HT-29 (cell line): ENCODE results near the gene CDKAL1. TPM values are rescaled to one million over a fixed set of nuclear protein-coding genes. Genes with fewer than 3 reads are reported as not detected.

ENCODE experiments used
- DNase-seq: peaks from one replicate; pipeline ENCODE4 v3.0.0-alpha.2; 2015; ENCODE audit warnings: low spot score
- total RNA-seq: library from RNA; depleted of rRNA; stranded (reverse); fragments of >200 nt; shearing (Covaris generic); gene quantifications from 2 replicates; pipeline ENCODE4 v1.2.3, GENCODE V29; 2014

Gene CDKAL1
- total RNA-seq, 1 experiment from 2014 or later, result 9.8 TPM

DNA sequence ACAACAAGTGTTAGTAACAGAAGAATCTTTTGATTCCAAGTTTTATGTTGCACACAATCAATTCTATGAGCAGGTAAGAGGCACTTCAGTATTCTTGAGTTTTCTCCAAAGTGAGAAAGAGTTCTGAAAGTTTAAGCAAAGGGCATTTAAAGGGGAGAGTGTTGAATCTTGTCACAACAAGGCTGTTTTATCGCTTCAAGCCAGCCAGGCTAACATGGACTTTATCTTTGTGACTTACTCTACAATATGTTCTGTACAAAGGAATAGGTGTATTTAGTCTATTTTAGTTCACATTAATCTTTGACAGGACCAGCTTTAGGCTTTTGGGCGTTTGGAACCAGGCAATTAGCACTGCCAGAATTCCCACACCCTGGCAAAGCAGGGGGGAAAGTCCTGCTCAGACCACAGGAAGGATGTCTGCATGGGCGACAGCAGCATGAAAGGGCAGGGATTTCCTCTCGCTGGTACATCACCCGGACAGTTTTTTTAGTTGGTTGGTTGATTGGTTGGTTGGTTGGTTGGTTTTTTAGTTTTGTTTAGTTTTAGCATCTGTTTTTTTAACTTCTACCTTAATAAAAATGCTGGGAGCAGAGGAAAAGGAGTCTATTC lies 663.9 kb downstream of the CDKAL1 start:
- no peak for DNase-seq

DNA sequence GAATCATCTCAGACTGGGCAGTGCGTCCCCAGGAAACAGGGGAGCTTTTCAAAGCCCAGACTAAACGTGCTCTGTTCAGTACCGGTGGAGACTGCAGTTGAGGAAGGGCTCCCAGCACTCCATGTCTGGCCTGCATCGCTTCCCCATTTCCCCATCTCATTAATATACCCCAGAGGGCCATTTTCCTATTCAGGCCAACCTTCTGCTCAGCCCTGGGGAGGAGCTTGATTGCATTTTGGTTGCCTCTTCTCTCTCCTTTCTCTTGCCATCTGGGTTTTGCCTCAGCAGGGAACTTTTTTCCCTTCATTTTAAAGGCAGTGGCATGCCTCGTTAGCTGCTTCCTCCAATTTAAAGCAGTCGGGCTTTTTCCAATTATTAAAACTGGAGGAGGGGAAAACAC lies 665.0 kb downstream of the CDKAL1 start:
- no peak for DNase-seq

DNA sequence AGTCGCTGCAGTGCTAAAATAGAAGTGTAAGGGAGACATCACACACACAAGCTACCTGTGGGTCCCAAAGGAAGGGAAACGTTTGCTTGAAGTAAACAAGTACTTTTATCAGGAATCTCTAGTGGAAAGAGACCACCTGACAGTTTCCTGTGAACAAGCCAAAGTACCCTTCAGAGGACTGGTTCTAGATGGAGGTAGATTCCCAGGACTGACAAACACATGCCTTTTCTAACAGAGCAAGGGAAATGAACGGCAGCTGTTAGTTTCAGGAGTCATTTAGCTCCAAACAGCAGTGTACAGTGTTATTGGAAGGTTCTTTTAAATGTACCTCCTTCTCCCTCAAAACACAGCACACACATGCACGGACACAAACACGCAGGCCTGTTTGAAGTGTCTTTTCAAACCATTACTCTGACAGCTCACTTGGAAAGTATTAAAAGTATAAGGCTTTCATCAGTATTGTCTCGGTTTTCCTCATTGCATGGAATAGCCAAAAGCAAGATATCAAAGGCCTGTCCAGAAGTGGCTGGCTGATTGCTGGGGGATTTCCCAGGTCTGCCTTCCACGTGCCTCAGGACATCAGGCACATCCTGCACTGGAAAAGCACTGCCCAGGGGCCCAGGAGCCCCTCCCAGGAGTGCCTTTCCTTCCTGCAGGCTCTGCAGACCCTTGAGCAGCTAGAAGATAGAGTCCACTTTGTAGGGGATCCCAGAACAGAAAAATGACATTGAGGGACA lies 666.0 kb downstream of the CDKAL1 start:
- DNase-seq, result no peak

DNA sequence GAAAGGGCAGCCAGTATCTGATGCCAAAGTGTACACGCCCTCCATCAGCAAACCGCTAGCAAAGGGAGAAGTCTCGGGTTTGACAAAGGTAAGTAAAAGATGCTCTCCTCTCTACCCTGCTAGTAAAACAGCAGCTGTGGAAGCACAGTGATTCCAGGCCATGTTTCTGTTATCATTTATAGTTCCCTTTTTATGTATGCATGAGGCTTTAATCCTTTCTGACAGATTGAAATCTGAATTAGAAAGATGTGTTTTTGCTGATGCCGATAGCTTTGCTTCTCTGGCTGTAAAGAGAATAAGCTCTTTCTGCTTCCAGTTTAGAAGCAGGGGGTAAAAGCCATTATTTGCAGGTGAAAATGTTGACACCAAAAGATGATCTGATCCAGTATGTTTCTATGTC lies 666.9 kb downstream of the CDKAL1 start:
- no peak for DNase-seq

DNA sequence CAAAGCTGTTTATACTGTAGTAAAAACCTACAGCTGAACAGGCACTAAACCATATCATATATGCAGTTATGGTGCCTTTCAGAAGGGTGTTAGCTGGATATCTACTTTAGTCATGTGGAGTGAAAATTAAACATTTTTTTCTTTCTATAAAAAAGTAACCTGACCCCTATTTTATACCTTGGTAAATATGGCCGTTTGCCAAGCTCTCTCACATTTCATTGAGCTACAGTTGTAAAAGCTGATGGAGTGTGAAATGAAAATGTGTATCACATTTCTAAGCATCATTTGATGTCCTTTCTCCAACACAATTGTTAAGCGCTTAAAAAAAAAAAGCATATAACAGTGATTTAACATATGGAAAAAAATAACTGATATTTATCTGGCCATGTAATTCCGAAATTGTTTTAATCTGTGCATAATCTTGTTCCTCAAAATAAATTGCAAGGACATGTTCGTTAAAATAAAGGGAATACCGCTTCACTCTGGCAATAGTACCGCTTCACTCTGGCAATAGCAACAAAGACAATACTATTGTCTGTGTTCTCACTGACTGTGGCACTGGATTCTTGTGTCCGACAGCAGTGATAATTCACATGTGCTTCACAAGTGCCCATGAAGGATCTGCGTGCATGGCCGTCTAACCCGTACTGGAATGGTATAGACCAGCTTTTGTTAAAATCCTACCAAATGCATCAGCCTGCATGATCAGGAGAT lies 667.5 kb downstream of the CDKAL1 start:
- DNase-seq, result peak; percentile 16

DNA sequence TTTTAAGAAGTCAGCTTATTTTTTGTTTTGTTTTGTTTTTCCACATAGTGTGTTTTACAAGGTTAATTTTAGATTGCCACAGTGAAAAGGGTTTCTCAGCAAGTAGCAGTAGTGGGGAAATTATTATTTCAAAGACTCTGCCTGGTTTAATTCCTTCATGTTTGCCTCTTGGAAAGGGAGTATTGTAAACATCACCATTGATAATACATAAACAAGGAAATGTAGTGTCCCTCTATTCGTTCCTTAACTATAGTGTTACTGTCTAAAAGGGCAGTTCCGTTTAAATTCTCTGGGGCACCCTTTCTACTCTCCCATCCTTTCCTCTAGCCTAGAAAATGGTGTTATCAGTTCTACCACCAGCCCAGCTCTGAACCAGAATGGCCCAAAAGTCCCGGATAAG lies 668.3 kb downstream of the CDKAL1 start:
- no peak for DNase-seq

DNA sequence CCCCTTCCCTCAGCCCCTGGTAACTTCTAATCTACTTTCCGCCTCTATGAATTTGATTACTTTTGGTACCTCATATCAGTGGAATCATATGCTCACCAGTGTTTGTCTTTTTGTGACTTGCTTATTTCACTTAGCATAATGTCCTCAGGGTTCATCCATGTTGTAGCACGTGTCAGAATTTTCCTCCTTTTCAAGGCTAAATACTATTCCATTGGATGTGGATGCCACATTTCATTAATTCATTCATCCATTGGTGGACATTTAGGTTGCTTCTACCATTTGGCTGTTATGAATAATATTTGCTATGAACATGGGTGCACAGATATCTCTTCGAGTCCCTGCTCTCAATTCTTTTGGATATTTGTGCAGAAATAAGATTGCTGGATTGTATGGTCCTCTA lies 670.7 kb downstream of the CDKAL1 start:
- no peak for DNase-seq

DNA sequence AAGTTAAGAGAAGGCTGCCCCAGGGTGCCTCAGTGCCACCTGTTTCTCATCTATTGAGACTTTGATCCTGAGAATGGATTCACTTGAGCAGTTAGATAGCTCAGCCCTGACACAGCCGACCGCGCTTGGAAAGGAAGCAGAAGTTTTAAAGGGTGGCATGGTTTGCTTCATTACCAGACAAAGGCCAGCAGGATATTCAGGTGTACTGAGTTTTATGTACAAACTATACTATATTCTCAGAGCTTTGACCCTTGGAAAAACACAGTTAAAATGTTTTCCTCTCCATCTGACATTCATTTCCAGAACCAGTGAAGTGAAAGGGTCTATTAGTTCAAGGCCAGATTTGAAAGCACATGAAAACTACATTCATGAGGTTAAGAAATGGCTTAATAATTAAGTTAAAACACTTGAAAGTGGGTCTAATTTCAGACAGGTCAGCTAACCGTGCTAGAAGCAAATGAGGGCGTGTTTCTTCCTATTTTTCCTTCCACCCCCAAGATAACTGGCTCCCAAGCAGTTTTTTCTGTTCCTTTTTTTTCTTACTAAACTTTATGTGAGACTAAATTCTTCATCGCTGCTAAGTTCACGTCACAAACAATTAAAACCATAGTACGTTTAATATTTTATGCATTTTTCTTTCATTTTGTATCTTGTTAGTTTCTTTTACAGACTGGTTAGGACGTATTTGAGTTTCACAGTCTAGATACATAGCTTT lies 674.0 kb downstream of the CDKAL1 start:
- DNase-seq, result no peak

DNA sequence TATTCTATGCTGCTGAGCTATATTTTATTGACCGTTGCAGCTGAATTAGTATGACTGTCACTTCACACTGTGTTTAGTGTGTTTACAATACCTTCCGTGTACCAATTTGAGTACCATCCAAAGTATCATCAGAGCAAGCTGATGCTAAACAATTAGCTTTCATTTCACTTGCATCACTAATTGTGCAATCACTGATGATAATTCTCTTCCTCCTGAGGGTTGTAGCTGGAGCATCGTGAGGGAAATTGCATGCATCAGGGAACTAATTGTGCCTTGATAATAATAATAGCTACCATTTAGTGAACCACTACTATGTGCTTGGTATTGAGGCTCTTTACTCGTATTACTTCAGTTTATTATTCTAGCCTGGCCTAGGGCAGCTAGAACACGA lies 674.5 kb downstream of the CDKAL1 start:
- no peak for DNase-seq

DNA sequence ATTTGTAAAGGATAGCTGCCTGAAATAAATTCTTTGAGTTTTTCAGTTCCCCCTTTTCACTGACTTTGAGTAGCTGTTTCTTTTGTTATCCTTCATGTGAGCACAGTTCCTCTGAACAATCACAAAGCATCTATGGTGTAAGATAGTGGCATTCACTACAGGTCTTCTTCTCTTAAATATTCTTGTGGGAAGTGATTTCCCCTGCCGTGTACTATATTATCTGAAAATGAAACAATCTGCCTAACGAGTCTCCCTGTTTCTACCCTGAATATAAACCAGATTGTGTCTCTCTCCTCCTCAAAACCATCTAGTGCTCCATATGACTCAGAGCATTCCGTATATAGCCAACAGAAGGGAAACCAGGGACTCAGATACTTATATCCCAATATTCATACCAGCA lies 679.2 kb downstream of the CDKAL1 start:
- no peak for DNase-seq

DNA sequence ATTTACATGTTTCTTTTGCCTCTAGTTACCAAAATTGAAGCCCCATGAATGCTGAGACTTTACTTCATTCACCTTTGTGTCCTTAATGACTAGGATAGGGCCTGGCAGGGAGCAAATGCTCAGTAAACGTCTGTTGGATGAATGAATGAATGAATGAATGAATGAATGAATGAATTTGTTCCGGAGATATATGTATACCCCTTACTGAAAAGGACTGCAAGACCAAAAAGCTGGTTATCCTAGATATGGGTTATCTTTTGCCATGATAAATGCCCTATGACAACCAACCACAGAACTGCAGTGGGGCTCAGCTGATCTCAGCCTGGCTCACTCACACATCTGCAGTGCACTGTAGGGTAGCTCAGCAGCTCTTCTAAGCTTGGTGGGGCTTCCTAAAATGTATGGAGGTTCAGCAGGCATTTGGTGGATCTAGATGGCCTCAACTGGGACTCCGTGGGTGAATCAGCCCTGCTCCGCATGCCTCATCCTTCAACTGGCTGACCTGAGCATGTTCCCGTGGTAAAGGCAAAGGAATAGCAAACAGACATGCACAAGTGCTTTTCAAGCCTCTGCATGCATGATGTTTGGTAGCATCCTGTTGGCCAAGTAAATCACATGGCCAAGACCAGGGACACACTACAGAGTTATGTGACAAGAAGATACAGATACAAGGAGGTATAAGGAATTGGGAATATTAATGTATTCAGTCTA lies 680.6 kb downstream of the CDKAL1 start:
- no peak for DNase-seq

DNA sequence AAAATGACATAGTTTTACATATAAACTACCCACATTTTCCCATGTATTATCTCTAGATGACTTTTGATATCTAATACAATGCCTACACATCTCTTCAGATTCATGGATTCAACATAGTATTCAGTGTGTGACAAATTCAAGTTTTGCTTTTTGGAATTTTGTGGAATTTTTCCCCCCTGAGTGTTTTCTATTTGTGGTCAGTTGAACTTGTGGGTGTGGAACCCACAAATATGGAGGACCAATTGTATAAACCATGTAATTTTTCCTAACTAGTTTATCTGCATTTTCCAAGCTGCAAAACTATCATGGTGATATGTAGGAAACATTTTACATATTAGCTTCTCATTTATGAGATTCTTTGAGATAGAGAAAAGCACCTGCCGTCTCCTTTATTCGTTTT lies 685.0 kb downstream of the CDKAL1 start:
- DNase-seq, result no peak

DNA sequence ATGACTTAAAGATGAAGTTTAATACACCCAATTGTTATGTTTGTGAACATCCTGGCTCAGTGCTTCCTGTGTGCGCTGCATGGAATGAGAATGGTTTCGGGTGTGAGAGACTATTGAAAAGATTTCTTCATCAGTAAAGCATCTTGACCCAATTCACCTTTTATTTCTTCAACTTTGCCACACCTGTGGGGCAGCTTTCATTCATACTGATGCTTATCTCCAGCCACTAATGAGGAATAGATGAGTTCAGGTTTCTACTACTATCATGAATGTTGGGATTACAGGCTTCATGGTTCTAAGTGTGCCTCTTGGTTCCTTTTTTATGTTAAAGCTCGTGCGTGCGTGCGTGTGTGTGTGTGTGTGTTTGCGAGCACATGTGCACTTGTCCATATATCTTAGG lies 685.6 kb downstream of the CDKAL1 start:
- peak; percentile 67 for DNase-seq

DNA sequence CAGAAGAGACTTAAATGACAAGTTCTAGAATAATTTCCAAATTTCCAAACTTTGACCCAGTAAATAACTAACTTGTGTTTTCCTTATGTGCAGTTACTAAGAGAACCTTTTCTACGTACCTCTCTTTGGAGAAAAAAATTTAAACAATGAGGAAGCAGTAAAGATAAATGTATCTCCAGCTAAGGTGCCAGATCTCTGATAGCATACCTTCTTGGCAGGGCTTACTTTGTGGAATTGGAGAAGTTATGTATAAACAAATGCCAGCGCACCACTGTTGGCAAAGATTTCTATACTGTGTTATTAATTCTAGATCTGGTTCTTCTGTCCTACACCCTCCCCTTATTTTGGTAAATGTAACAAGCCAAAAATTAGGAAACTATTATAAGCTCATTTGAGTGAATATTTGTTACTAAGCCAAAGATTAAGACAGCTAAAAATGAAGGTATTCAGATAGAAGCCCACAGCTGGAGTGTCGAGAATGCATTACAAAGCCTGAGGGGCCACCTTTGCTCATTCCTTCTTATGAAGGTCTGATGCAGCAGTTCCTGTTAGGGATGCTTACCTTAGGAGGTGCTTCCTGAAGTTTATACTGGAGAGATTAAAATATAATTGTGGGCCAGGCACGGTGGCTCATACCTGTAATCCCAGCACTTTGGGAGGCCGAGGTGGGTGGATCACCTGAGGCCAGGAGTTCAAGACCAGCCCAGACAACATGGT lies 686.2 kb downstream of the CDKAL1 start:
- no peak for DNase-seq

DNA sequence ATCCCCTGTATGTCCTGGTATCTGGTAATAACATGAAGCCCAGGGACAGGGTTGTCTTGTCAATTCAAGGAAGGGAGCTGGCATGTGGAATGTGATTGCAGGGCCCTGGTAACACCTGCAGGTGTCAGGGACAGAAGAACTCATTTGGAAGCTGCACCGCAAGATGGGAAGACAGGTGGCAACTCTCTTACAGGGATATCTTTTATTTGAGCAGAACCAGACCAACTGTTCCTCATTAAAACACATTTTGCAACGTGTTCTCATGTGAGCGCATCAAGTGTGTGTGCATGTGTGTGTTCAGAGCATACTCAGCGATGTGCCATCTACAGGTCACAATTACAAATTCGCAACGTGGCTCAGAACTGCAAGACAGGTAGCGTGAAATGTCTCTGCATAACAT lies 688.4 kb downstream of the CDKAL1 start:
- no peak for DNase-seq

DNA sequence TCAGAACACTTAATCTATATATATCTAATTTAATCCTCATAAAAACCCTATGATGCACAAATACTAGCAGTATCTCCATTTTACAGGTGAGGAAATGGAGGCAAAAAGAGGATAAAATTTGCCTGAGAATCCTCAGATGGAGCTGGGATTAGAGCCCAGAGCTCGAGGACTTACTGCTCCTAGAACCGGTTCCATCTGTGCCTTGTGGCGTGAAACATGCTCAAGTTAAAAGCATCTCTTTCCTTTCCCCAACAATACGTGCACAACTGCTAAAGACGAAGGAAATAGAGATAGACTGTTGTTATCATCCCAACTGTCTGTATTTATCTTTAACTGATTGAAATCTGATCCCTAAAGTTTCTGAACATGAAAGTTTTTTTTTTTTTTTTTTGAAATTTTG lies 691.7 kb downstream of the CDKAL1 start:
- DNase-seq, result no peak

DNA sequence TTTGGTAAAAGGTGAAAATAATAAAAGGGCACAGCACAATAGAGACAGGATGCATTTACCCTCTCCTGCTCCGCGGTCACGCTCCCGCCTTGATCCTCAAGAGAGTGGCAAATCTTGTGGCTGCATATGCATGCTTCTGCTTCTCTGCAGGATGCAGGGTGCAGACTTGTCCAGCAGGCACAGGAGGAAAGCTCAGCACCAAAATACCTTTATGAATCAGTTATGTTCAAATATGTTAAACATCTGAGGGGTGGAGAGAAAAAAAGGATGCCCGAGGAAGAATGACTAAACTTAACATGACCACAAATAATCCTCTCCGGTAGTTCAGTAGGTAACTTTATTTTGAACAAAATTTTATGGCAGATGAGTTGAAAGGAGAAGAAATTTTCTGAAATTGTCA lies 693.2 kb downstream of the CDKAL1 start:
- DNase-seq, result no peak

DNA sequence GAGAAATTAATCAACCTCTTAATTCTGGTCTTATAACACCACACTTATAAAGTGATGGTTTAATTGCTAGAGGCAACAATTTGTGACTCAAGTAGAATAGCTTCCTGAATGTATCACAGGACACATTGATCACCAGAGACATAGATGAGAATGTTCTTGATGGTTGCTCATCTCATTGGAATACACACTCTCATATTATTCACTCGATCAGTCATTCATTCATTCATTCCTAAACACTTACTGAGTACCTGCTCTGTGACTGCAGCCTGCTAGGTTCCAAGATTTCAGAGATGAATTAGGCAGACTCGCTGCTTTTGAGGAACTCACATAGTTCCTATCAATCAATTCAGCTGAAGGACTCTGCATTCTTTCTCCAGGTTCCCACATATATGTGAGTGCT lies 694.2 kb downstream of the CDKAL1 start:
- DNase-seq, result no peak

DNA sequence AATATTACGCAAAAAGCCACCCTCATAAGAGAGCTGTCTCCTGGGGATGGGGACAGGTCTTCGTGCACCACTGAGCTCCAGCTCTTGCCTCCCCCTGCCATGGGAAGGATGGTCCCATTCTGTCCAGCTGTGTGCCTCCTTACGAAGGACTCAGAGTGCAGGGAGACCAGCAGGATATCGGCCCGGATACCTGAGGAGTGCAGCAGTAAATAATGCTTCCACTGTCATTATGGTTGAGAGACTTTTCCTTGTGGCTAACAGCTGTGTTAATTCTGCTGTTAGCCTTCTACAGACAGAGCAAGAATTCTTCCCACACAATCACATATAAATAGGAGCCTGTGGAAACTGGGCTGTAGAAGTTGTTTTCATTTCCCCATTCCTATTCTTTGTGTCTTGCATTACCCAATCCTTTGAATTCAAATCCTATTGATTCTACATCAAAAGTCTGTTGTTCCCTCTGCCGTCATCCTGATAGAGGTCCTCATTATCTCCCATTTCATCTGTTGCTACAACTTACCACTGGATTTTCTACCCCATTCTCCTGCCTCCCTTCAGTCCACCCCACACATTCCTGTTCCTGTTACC lies 694.7 kb downstream of the CDKAL1 start:
- DNase-seq, result no peak

DNA sequence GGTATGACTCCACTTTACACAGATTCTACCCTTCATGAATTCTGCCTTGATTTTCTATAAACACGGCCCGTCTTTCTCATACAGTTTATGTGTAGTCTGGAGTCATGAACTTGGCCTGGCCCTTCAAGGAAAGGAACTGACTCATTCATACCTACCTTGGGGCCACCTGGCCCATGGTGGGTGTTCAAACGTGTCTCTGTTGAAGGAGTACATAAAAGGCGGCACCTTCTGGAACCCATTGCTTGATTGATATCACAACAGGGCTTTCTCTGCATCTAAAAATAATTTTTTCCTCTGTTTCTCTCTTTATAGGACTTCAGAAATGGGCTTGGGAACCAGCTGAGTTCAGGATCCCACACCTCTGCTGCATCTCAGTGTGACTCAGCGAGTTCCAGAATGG lies 696.3 kb downstream of the CDKAL1 start:
- DNase-seq, result no peak

DNA sequence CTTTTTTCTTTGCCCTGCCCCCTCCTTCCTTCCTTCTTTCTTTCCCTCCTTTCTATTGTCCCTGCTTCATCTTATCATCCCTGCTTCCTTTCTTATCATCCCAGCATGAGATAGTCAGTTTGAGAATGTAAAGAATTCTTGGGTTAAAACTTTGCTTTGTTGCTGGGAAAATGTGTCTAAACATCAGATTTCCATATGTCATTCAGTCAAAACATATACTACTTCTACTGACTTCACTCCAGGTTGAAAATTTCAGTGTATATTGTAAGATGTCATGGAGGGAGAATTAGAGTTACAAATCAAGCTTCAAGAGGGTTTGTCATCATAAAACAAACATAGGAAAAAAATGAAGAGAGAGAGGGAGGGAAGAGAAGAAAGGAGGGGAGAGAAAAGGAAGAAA lies 700.9 kb downstream of the CDKAL1 start:
- no peak for DNase-seq
